ENCODE measurements around the gene IGF2BP2.

DNA sequence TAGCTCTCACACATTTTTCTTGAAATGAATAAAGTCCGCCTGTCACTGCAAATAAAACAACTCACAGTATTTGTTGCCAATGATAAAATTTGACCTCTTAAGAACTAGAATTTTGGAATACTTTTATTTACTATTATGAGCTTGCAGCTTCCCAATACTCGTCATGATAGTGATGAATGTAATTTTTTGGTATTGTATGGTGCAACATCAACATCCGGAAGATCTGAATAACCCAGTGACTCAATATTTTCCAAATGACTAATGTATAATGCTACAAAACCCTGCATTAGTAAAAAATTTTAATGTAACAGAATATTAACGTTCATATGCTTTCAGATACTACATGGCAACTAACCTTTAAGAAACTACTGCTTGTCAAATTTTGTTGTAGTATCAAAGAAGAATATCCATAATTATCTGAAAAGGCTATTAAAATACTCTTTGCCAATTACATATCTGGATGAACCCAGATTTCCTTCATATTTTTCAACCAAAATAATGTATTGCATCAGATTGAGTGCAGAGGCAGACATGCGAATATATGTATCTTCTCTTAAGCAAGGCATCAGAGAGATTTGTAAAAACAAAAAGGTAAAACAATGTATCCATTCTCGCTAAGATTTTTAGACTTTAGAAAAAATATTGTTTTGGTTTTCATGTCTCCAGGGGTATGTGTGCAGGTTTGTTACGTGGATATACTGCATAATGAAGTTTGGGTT, 95.3 kb downstream of the IGF2BP2 start:
- TF ChIP-seq CTCF (IDR thresholded peaks at IDR 0.05), result no peak
- no peak for TF ChIP-seq EZH2 (IDR thresholded peaks at IDR 0.05)
- no peak for TF ChIP-seq EZH2phosphoT487 (IDR thresholded peaks at IDR 0.05)
